NT2/D1 (cell line): Measurements from ENCODE around the gene FGFR3.
"Not testable (repeated sequence)": the region's sequence is repeated elsewhere in the genome, so short reads cannot be mapped to it uniquely, and the experiment has no call there.

Source experiments
- DNase-seq: peaks from one replicate; pipeline ENCODE4 v3.0.0-alpha.2; 2011; ENCODE audit warnings: low read depth, low spot score
- H3K27me3 ChIP-seq: 2 replicates; pipeline ENCODE4 v1.6.0; 2011; ENCODE audit warnings: mild to moderate bottlenecking; ENCODE audit not compliant: insufficient read length, insufficient read depth
- H3K36me3 ChIP-seq: 2 replicates; pipeline ENCODE4 v1.6.1; 2011; ENCODE audit warnings: mild to moderate bottlenecking, low read length, mixed read lengths; ENCODE audit not compliant: insufficient read depth, insufficient read length
- H3K4me1 ChIP-seq: 2 replicates; pipeline ENCODE4 v1.5.1; 2011; ENCODE audit not compliant: insufficient read depth, insufficient read length
- H3K4me3 ChIP-seq: 2 replicates; pipeline ENCODE4 v1.5.1; 2011; ENCODE audit warnings: low read depth; ENCODE audit not compliant: insufficient read length
- H3K9ac ChIP-seq: 2 replicates; pipeline ENCODE4 v1.6.0; 2011; ENCODE audit warnings: low read depth; ENCODE audit not compliant: insufficient read length
- H3K9me3 ChIP-seq: 2 replicates; pipeline ENCODE4 v1.5.1; 2011; ENCODE audit warnings: mild to moderate bottlenecking, low read length; ENCODE audit not compliant: insufficient read depth
- SUZ12 ChIP-seq: IDR thresholded peaks from 2 replicates; pipeline ENCODE4 v1.6.1; 2011; ENCODE audit not compliant: insufficient read length, insufficient read depth; ENCODE audit errors: extremely low read depth
- YY1 ChIP-seq: IDR thresholded peaks from 2 replicates; pipeline ENCODE4 v1.6.1; 2011; ENCODE audit not compliant: insufficient read length, insufficient read depth
- ZNF274 ChIP-seq: IDR thresholded peaks from 2 replicates; pipeline ENCODE4 v1.6.1; 2011; ENCODE audit warnings: mild to moderate bottlenecking, low read depth, low read length

Gene FGFR3

DNA sequence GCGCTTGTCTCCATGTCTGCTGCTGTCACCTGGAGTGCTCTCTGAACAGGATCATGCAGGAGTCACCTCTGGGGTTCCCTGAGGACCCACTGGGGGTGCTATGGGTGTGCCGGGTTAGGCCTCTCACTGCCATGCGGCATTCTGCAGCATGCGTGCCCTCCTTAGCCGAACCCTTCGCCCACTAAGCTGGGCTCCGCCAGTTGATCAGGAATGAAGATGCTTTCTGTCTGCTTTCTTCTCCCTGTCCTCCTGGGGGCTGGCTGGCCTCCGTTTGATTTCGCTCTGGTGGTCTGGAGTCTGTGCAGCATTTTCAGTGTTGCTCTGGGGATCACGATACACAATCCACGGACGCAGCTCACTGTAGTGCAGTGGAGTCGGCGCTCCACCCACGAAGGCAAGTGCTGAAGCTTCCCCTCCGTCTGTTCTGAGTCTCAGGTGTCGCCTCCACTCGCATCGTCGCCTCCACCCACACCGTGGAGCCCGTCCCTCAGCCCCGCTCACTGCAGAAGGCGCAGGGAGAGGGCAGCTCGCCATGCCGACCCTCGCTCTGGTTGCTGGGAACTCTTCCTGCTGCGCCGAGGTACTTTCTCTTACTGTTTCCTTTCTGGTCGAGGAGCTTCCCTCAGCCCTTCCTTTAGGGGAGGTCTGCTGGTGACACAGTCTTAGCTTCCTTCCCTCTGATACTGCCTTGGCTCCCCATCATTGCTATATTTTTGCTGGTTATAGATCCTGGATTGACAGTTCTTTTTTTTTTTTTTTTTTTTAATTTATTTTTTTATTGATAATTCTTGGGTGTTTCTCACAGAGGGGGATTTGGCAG is 33.6 kb downstream of the FGFR3 start:
- H3K36me3 ChIP-seq: peaks cover 78% of the 10 kb centered on the region
- peaks cover 12% of the 10 kb centered on the region for H3K9me3 ChIP-seq
- H3K27me3 ChIP-seq: no peaks in the 10 kb centered on the region
- DNase-seq: no peak
- H3K4me3 ChIP-seq: no peak overlapping the region
- H3K9ac ChIP-seq: peak overlapping the region; percentile 53
- TF ChIP-seq YY1 (no peak), SUZ12 (no peak), ZNF274 (no peak)
- H3K4me1 ChIP-seq: no peaks in the 10 kb centered on the region

DNA sequence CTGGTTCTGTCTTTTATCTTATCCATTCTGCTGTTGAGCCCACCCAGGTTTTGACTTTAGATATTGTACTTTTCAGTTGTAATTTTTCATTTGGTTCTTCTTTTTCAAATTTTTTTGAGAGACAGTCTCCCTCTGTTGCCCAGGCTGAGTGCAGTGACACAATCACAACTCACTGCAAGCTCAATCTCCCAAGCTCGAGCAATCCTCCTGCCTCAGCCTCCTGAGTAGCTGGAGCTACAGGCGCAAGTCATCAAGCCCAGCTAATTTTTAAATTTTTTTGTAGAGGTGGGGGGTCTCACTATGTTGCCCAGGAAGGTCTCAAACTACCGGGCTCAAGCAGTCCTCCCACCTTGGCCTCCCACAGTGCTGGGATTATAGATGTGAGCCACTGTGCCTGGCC is 37.1 kb downstream of the FGFR3 start:
- H3K4me3 ChIP-seq: no peak overlapping the region
- DNase-seq: no peak
- no peaks in the 10 kb centered on the region for H3K4me1 ChIP-seq
- no peaks in the 10 kb centered on the region for H3K27me3 ChIP-seq
- no peak for TF ChIP-seq ZNF274
- TF ChIP-seq YY1: no peak
- peaks cover 12% of the 10 kb centered on the region for H3K9me3 ChIP-seq
- peaks cover 76% of the 10 kb centered on the region for H3K36me3 ChIP-seq
- H3K9ac ChIP-seq: no peak overlapping the region

- no peaks in the 10 kb centered on the region for H3K27me3 ChIP-seq
- H3K4me1 ChIP-seq: no peaks in the 10 kb centered on the region
- H3K4me3 ChIP-seq: no peak overlapping the region
- no peak overlapping the region for H3K9ac ChIP-seq
- peaks cover 12% of the 10 kb centered on the region for H3K9me3 ChIP-seq
- no peak for TF ChIP-seq YY1
- TF ChIP-seq SUZ12: no peak
- TF ChIP-seq ZNF274: no peak
- peaks cover 76% of the 10 kb centered on the region for H3K36me3 ChIP-seq
- DNase-seq: no peak
These were observed 37.6 kb downstream of the FGFR3 start for GRCh38 chr4:1830642-1831228.

DNA sequence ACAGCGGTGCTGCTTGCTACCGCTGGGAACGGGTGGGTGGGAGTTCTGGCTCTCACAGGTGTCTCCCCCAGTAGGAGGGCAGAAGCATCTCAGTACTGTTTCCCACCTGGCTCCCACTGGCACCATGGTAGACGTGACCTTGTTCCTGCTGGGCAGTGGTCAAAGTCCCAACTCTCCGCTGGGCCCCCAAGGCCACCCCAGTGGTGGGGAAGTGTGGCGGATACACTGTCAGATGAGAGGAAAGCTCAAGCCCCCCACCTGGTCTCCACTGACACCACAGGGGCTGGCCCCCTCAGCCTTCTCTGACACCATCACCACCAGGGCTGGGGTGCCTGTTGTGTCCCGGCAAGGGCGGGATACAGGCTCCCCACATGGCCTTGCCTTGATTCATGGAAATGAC is 38.2 kb downstream of the FGFR3 start:
- no peak for DNase-seq
- TF ChIP-seq ZNF274 (no peak), SUZ12 (no peak), YY1 (no peak)
- Histone ChIP-seq H3K27me3 (no peaks in the 10 kb centered on the region), H3K4me1 (no peaks in the 10 kb centered on the region), H3K9ac (no peak overlapping the region), H3K9me3 (peaks cover 12% of the 10 kb centered on the region), H3K4me3 (no peak overlapping the region), H3K36me3 (peaks cover 75% of the 10 kb centered on the region)

- Histone ChIP-seq H3K36me3 (peaks cover 79% of the 10 kb centered on the region), H3K27me3 (no peaks in the 10 kb centered on the region), H3K4me1 (no peaks in the 10 kb centered on the region), H3K9me3 (peaks cover 12% of the 10 kb centered on the region), H3K9ac (no peak overlapping the region), H3K4me3 (no peak overlapping the region)
- DNase-seq: no peak
- TF ChIP-seq SUZ12: no peak
- TF ChIP-seq ZNF274: no peak
- TF ChIP-seq YY1: no peak
These were observed 39.6 kb downstream of the FGFR3 start for GRCh38 chr4:1832690-1833089.

GRCh38 chr4:1833307-1834046 is 40.4 kb downstream of the FGFR3 start:
- TF ChIP-seq ZNF274: no peak
- no peak for TF ChIP-seq SUZ12
- TF ChIP-seq YY1: no peak
- peaks cover 12% of the 10 kb centered on the region for H3K9me3 ChIP-seq
- H3K36me3 ChIP-seq: peaks cover 85% of the 10 kb centered on the region
- no peaks in the 10 kb centered on the region for H3K4me1 ChIP-seq
- no peak for DNase-seq
- no peak overlapping the region for H3K4me3 ChIP-seq
- H3K9ac ChIP-seq: no peak overlapping the region
- no peaks in the 10 kb centered on the region for H3K27me3 ChIP-seq

- TF ChIP-seq YY1 (no peak), SUZ12 (no peak), ZNF274 (no peak)
- no peak for DNase-seq
- H3K27me3 ChIP-seq: no peaks in the 10 kb centered on the region
- peaks cover 10% of the 10 kb centered on the region for H3K9me3 ChIP-seq
- peaks cover 91% of the 10 kb centered on the region for H3K36me3 ChIP-seq
- H3K9ac ChIP-seq: no peak overlapping the region
- H3K4me1 ChIP-seq: no peaks in the 10 kb centered on the region
- H3K4me3 ChIP-seq: no peak overlapping the region
These were observed 41.1 kb downstream of the FGFR3 start for GRCh38 chr4:1834047-1834775.

- H3K4me1 ChIP-seq, H3K9me3 ChIP-seq, H3K27me3 ChIP-seq, H3K4me3 ChIP-seq, H3K9ac ChIP-seq, DNase-seq: not testable (repeated sequence)
- H3K36me3 ChIP-seq: peaks cover 89% of the 10 kb centered on the region
These were observed 42.7 kb downstream of the FGFR3 start for GRCh38 chr4:1835836-1836235.
